Trophoblast cell (in vitro differentiated cells and primary cell): ENCODE measurements around the gene PAFAH2.

Experiments used
- DNase-seq, 2 donors: peaks; one replicate each; pipeline ENCODE4 v3.0.0-alpha.2; 2016
- H2AFZ ChIP-seq: 2 replicates; pipeline ENCODE4 v1.6.1; 2013; ENCODE audit warnings: low read length, moderate library complexity, mild to moderate bottlenecking; ENCODE audit not compliant: insufficient read depth, poor library complexity
- H2AK5ac ChIP-seq: 2 replicates; pipeline ENCODE4 v1.6.1; 2013; ENCODE audit warnings: mild to moderate bottlenecking, low read length
- H2BK120ac ChIP-seq: 2 replicates; pipeline ENCODE4 v1.6.1; 2013; ENCODE audit warnings: low read length, mild to moderate bottlenecking, moderate library complexity; ENCODE audit not compliant: insufficient read depth, poor library complexity
- H2BK12ac ChIP-seq: 2 replicates; pipeline ENCODE4 v1.6.1; 2013; ENCODE audit warnings: mild to moderate bottlenecking, low read length, moderate library complexity
- H2BK5ac ChIP-seq: 2 replicates; pipeline ENCODE4 v1.6.1; 2013; ENCODE audit warnings: low read length, low read depth, moderate library complexity, mild to moderate bottlenecking; ENCODE audit not compliant: poor library complexity
- H3K14ac ChIP-seq: 2 replicates; pipeline ENCODE4 v1.6.1; 2013; ENCODE audit warnings: mild to moderate bottlenecking, low read length
- H3K18ac ChIP-seq: 2 replicates; pipeline ENCODE4 v1.6.1; 2013; ENCODE audit warnings: mild to moderate bottlenecking, low read length
- H3K23ac ChIP-seq: 2 replicates; pipeline ENCODE4 v1.6.1; 2013; ENCODE audit warnings: low read length
- H3K27ac ChIP-seq: 2 replicates; pipeline ENCODE4 v1.5.1; 2013; ENCODE audit warnings: low read depth, mild to moderate bottlenecking, inconsistent platforms, low read length, moderate library complexity
- H3K27me3 ChIP-seq: 2 replicates; pipeline ENCODE4 v1.6.1; 2013; ENCODE audit warnings: inconsistent platforms, mild to moderate bottlenecking, low read length, moderate library complexity; ENCODE audit not compliant: insufficient read depth
- H3K36me3 ChIP-seq, 2 experiments: 1 replicate in 1 of 2; 2 replicates in 1 of 2; pipeline ENCODE4 v1.6.1; 2013; ENCODE audit warnings: low read length in 2 of 2, mild to moderate bottlenecking in 2 of 2, moderate library complexity in 1 of 2; ENCODE audit not compliant: insufficient read depth in 2 of 2, control insufficient read depth in 1 of 2
- H3K4ac ChIP-seq: 2 replicates; pipeline ENCODE4 v1.6.1; 2013; ENCODE audit warnings: low read depth, mild to moderate bottlenecking, low read length, moderate library complexity
- H3K4me1 ChIP-seq, 2 experiments: 1 replicate in 1 of 2; 2 replicates in 1 of 2; pipeline ENCODE4 v1.6.1; 2013; ENCODE audit warnings: low read length in 2 of 2, mild to moderate bottlenecking in 2 of 2, moderate library complexity in 1 of 2; ENCODE audit not compliant: insufficient read depth in 2 of 2, control insufficient read depth in 1 of 2
- H3K4me2 ChIP-seq: 2 replicates; pipeline ENCODE4 v1.6.1; 2013; ENCODE audit warnings: inconsistent platforms, mild to moderate bottlenecking, low read length, moderate library complexity
- H3K4me3 ChIP-seq: 2 replicates; pipeline ENCODE4 v1.5.1; 2013; ENCODE audit warnings: mild to moderate bottlenecking, low read depth, low read length, inconsistent platforms
- H3K79me1 ChIP-seq: one replicate; pipeline ENCODE4 v1.6.1; 2013; ENCODE audit warnings: low read length
- H3K79me2 ChIP-seq: 2 replicates; pipeline ENCODE4 v1.6.1; 2013; ENCODE audit warnings: low read length, mild to moderate bottlenecking; ENCODE audit not compliant: control insufficient read depth, insufficient read depth, poor library complexity
- H3K9ac ChIP-seq: 2 replicates; pipeline ENCODE4 v1.6.1; 2013; ENCODE audit warnings: mild to moderate bottlenecking, low read length
- H3K9me3 ChIP-seq: 2 replicates; pipeline ENCODE4 v1.6.1; 2013; ENCODE audit warnings: low read depth, mild to moderate bottlenecking, control low read depth, inconsistent platforms, low read length; ENCODE audit not compliant: insufficient read depth
- H4K12ac ChIP-seq: 2 replicates; pipeline ENCODE4 v1.6.1; 2013; ENCODE audit warnings: low read depth, mild to moderate bottlenecking, low read length, moderate library complexity
- H4K8ac ChIP-seq: 2 replicates; pipeline ENCODE4 v1.6.1; 2013; ENCODE audit warnings: low read depth, mild to moderate bottlenecking, low read length, moderate library complexity
- H4K91ac ChIP-seq: one replicate; pipeline ENCODE4 v1.6.1; 2013; ENCODE audit warnings: low read depth, mild to moderate bottlenecking, low read length, moderate library complexity
- WGBS: extraction: QIAGEN DNeasy Blood & Tissue Kit; methylation state at CpG from one replicate; pipeline ENCODE4 v1.1.7; 2013; ENCODE audit warnings: missing lambda C conversion rate; ENCODE audit not compliant: insufficient read length, insufficient coverage; ENCODE audit errors: extremely low coverage; 5-methylcytosine and 5-hydroxymethylcytosine counted together

PAFAH2 gene

DNA sequence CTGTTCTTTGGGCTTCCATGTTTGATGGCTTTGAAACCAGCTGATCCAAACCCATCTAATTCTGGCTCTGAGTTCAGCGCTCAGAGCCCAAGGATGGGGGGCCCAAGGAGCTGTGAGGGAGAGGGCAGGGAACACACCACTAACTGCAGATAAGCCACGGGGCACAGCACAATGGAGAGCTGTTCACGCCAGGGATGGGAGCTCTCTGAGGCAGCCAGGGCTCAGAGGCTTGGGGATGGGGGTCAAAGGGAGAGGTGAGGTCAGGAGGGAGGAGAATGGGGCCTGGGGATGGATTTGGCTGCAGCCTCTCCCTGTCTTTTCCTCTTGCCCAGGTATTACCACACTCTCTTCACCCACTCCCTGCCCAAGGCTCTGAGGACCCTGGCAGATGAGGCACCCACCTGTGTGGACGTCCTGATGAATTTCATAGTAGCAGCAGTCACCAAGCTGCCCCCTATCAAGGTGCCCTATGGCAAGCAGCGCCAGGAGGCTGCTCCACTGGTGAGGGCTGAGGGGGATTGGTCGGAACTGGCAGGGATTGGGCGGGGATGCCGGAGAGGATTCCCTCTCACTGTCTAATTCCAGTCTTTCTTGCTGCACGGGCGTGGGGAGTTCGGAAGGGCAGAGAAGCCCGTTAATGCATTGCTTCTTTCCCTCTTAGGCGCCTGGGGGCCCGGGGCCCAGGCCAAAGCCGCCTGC, 36.8 kb upstream of the PAFAH2 start:
- Histone ChIP-seq H3K4me3 (peak overlapping the region; percentile 69), H3K18ac (no peak overlapping the region), H3K4ac (no peak overlapping the region), H3K79me1 (peaks cover 2% of the 10 kb centered on the region), H3K36me3 (no peaks in the 10 kb centered on the region), H3K23ac (no peak overlapping the region), H3K4me2 (peak overlapping the region; percentile 100), H3K14ac (peak overlapping the region; percentile 25), H2AK5ac (no peak overlapping the region), H2BK12ac (no peak overlapping the region), H3K27me3 (no peaks in the 10 kb centered on the region), H3K9ac (peak overlapping the region; percentile 11), H2AFZ (peak overlapping the region; percentile 90), H4K12ac (peak overlapping the region; percentile 38), H3K79me2 (no peaks in the 10 kb centered on the region), H2BK120ac (no peak overlapping the region), H2BK5ac (no peak overlapping the region), H3K9me3 (no peaks in the 10 kb centered on the region), H3K27ac (no peak overlapping the region), H4K91ac (peak overlapping the region; percentile 9), H3K4me1 (peaks cover 14 to 16% of the 10 kb centered on the region in 2 experiments), H4K8ac (peak overlapping the region; percentile 76)
- WGBS: no CpG with 5 or more reads among the region's 15 CpGs
- DNase-seq: peak in 1 of 2 donors; percentile 43

DNA sequence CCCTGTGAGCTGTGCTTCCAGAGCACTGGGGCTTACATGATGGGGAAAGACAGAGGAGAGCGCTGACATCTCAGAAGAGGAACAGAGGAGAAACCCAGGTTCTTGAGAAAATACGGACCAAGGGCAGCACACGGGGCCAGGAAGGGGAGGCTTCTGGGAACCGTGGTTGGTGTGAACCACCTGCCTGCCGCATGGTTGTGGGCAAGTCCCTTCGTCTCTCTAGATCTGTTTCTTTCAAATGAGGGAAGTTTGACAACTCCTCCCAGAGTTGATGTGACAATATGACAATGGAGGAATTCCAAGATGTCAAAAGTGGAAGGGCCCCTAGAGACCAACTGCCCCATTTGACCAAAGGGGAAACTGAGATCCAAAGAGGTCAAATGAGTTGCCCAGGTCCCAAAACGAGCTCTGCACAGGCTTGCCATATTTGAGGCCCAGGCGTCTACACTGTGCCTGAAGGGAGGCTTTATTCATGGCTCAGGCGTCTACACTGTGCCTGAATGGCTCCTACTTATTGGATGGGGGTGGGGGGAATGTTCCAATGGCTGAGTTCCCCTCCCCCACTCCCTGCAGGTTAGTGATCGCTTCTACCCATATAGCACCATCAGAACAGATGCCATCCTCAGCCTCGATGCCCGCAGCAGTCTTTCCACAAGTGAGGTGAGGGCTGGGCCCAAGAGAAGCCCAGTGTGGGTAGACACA, 34.9 kb upstream of the PAFAH2 start:
- Histone ChIP-seq H3K23ac (no peak overlapping the region), H3K9ac (no peak overlapping the region), H3K14ac (no peak overlapping the region), H3K27ac (no peak overlapping the region), H2AK5ac (no peak overlapping the region), H3K4me1 (peaks cover 10 to 11% of the 10 kb centered on the region in 2 experiments), H4K12ac (no peak overlapping the region), H3K4ac (no peak overlapping the region), H4K91ac (no peak overlapping the region), H3K18ac (no peak overlapping the region), H4K8ac (no peak overlapping the region), H3K9me3 (no peaks in the 10 kb centered on the region), H3K79me1 (peaks cover 2% of the 10 kb centered on the region), H2AFZ (no peak overlapping the region), H3K79me2 (no peaks in the 10 kb centered on the region), H2BK12ac (no peak overlapping the region), H2BK120ac (no peak overlapping the region), H3K27me3 (no peaks in the 10 kb centered on the region), H3K36me3 (no peaks in the 10 kb centered on the region), H2BK5ac (no peak overlapping the region), H3K4me2 (no peak overlapping the region), H3K4me3 (no peak overlapping the region)
- no peak for DNase-seq
- no CpG with 5 or more reads among the region's 12 CpGs for WGBS

DNA sequence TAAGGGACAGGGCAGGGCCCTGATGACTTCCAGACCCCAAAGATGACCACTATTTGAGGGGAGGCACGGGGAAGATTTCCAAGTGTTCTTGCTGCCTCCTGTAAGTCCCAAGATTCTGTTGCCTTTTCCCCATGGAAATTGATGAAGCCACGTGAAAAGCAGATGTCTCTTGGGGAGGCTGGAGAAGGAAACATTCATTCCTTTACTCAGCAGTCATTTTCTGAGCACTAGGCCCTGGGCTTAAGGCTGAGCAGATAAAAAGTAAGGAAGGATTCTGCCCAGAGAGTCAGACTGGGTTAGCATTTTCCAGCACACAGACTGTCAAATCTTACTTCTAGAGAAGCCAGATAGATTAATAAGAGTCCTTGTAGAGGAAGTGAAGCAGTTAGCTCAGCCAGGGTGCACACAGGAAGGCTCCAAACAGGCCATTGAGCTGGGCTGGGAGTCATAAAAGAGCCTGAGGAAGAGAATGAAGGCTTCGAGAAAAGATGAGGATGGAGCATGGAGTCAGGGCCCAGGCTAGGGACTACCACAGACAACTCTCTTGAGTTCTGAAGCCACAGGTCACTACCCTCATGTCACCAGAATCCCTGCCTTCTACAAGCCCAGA, 33.9 kb upstream of the PAFAH2 start:
- no peak for DNase-seq
- H3K18ac ChIP-seq: no peak overlapping the region
- no peak overlapping the region for H2BK5ac ChIP-seq
- no peaks in the 10 kb centered on the region for H3K79me2 ChIP-seq
- H3K36me3 ChIP-seq: no peaks in the 10 kb centered on the region
- no peak overlapping the region for H4K91ac ChIP-seq
- no peak overlapping the region for H3K4me2 ChIP-seq
- no peak overlapping the region for H3K23ac ChIP-seq
- H3K9me3 ChIP-seq: no peaks in the 10 kb centered on the region
- no peak overlapping the region for H3K14ac ChIP-seq
- H4K8ac ChIP-seq: no peak overlapping the region
- peaks cover 10 to 11% of the 10 kb centered on the region in 2 experiments for H3K4me1 ChIP-seq
- no CpG with 5 or more reads among the region's 3 CpGs for WGBS
- no peak overlapping the region for H3K27ac ChIP-seq
- H3K79me1 ChIP-seq: peaks cover 2% of the 10 kb centered on the region
- no peak overlapping the region for H2BK12ac ChIP-seq
- H3K27me3 ChIP-seq: no peaks in the 10 kb centered on the region
- H2BK120ac ChIP-seq: no peak overlapping the region
- no peak overlapping the region for H2AFZ ChIP-seq
- H4K12ac ChIP-seq: no peak overlapping the region
- no peak overlapping the region for H3K4ac ChIP-seq
- H3K4me3 ChIP-seq: no peak overlapping the region
- H3K9ac ChIP-seq: no peak overlapping the region
- no peak overlapping the region for H2AK5ac ChIP-seq

DNA sequence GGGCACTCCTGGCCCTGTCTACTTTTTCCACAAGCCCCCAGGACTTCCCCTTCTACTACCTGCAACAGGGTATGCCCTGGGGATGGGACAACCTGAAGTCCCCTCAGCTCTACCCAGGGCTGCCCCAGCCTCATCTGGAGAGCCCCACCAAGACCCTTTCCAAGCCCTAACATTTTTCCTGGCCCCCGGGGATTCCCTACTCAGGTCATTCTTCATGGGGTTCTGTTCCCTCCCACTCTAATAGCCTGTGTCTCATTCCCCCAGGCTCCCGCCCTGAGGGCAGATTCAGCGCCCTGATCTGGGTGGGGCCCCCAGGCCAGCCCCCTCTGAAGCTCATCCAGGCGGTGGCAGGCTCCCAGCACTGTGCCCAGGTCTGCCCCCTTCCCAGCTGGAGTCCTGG, 33.3 kb upstream of the PAFAH2 start:
- H3K27me3 ChIP-seq: no peaks in the 10 kb centered on the region
- no peak overlapping the region for H4K12ac ChIP-seq
- no peaks in the 10 kb centered on the region for H3K9me3 ChIP-seq
- H4K91ac ChIP-seq: no peak overlapping the region
- no peak overlapping the region for H3K18ac ChIP-seq
- no peak overlapping the region for H3K23ac ChIP-seq
- no peak overlapping the region for H3K27ac ChIP-seq
- H2BK5ac ChIP-seq: no peak overlapping the region
- H3K9ac ChIP-seq: no peak overlapping the region
- DNase-seq: no peak
- no peaks in the 10 kb centered on the region for H3K36me3 ChIP-seq
- H3K4ac ChIP-seq: no peak overlapping the region
- no peak overlapping the region for H3K4me3 ChIP-seq
- H2BK12ac ChIP-seq: no peak overlapping the region
- H3K79me1 ChIP-seq: peaks cover 2% of the 10 kb centered on the region
- no peak overlapping the region for H3K4me2 ChIP-seq
- H3K79me2 ChIP-seq: no peaks in the 10 kb centered on the region
- H4K8ac ChIP-seq: no peak overlapping the region
- no peak overlapping the region for H2BK120ac ChIP-seq
- H2AFZ ChIP-seq: no peak overlapping the region
- H3K4me1 ChIP-seq: peaks cover 6 to 9% of the 10 kb centered on the region in 2 experiments
- H2AK5ac ChIP-seq: no peak overlapping the region
- no CpG with 5 or more reads among the region's 4 CpGs for WGBS
- no peak overlapping the region for H3K14ac ChIP-seq
